Heart left ventricle (tissue), 16 donors: Measurements from ENCODE around the gene ABL1. TPM values are rescaled to one million over a fixed set of nuclear protein-coding genes. Genes with fewer than 3 reads are reported as not detected.

Experiments used
- ATAC-seq, 4 donors: fragments of 200-7000 bp; cut with Tn5 transposase; one replicate each; pipeline ENCODE4 v1.9.1; 2020 to 2022; ENCODE audit warnings: moderate library complexity in 4 of 4, mild to moderate bottlenecking in 3 of 4, moderate number of reproducible peaks in 1 of 4
- DNase-seq, 5 donors: peaks; one replicate each; pipeline ENCODE4 v3.0.0-alpha.2; 2020
- H3K27ac ChIP-seq, 12 donors: fragments of 200-600 bp; sonication (generic) in 4 of 12; one replicate each; pipeline versions ENCODE4 v1.5.0 to v1.8.0; 2016 to 2022; ENCODE audit warnings: mild to moderate bottlenecking in 2 of 12
- H3K27me3 ChIP-seq, 9 donors: fragments of 200-600 bp; sonication (generic) in 2 of 9; one replicate each; pipeline versions ENCODE4 v1.5.1 to v1.8.0; 2016 to 2022; ENCODE audit warnings: mild to moderate bottlenecking in 3 of 9
- H3K36me3 ChIP-seq, 9 donors: fragments of 200-600 bp; sonication (generic) in 2 of 9; one replicate each; pipeline versions ENCODE4 v1.5.0 to v1.8.0; 2018 to 2022; ENCODE audit warnings: mild to moderate bottlenecking in 2 of 9
- H3K4me1 ChIP-seq, 12 donors: fragments of 200-600 bp; sonication (generic) in 4 of 12; one replicate each; pipeline versions ENCODE4 v1.5.0 to v1.8.0; 2016 to 2022; ENCODE audit warnings: mild to moderate bottlenecking in 3 of 12
- H3K4me3 ChIP-seq, 12 donors: fragments of 200-600 bp; sonication (generic) in 4 of 12; one replicate each; pipeline versions ENCODE4 v1.5.0 to v1.8.0; 2017 to 2022; ENCODE audit warnings: mild to moderate bottlenecking in 9 of 12, moderate library complexity in 4 of 12
- H3K9me3 ChIP-seq, 12 donors: fragments of 200-600 bp; sonication (generic) in 4 of 12; one replicate each; pipeline versions ENCODE4 v1.5.0 to v1.8.0; 2016 to 2022; ENCODE audit warnings: mild to moderate bottlenecking in 1 of 12
- CTCF ChIP-seq, 12 donors: fragments of 200-600 bp; sonication (generic) in 4 of 12; IDR thresholded peaks; one replicate each; pipeline versions ENCODE4 v1.5.0 to v1.8.0; 2018 to 2022; ENCODE audit warnings: antibody characterized with exemption in 12 of 12, mild to moderate bottlenecking in 5 of 12
- POLR2A ChIP-seq, 2 donors: fragments of 450-650 bp; IDR thresholded peaks; one replicate each; pipeline ENCODE4 v1.6.1; 2017; ENCODE audit warnings: antibody characterized with exemption in 2 of 2, mild to moderate bottlenecking in 2 of 2, moderate library complexity in 2 of 2
- WGBS, 4 donors: extraction: QIAGEN DNeasy Blood & Tissue Kit in 2 of 4; methylation state at CpG; one replicate each; pipeline versions ENCODE4 v1.1.5 to v1.1.7; 2013 to 2018; 5-methylcytosine and 5-hydroxymethylcytosine counted together
- intact Hi-C, 10 donors: fragments of 100-400 bp; cut with DNase I; formaldehyde crosslinking; loops; one replicate each; pipeline versions ENCODE4 v1.11.1 to v1.14.2; 2022
- polyA plus RNA-seq, 2 donors: library from polyadenylated mRNA; stranded (reverse); fragments of 200-250 nt; gene quantifications; one replicate each; pipeline ENCODE4 v1.2.3, GENCODE V29; 2013
- total RNA-seq, 9 donors: library from RNA; depleted of rRNA in 2 of 9; stranded (reverse); fragments of >200 nt in 2 of 9; fragmentation: NEBNext Ultra II Directional in 3 of 9; extraction: Animal tissue kit (Norgen Biotek cat#: 25700) in 3 of 9; gene quantifications; one replicate each; pipeline versions ENCODE4 v1.1.0 to v1.2.4, GENCODE V29; 2016 to 2023
- donor health status: ischemic (EF 13 %, LVEDD 7.1; RV severe dilation, severe dysfunction).
- donor health status: healthy with polysubstance abuse.
- donor health status: DM: no; HTN: yes; CAD: no.
- donor health status: DM: no; HTN: no; CAD: no.
- donor health status: ischemic (EF 25% LVEDD 6.9; RV normal size, moderate dysfunction).
- donor health status: ischemic (EF 25% LVEDD 5.7; RV mildly dilated, moderate dysfunction).
- donor health status: healthy.
- donor health status: DM: yes; HTN: yes; CAD: no.
- donor health status: ischemic (EF 35%, LVEDD 5.7; RV mildly dilated, moderate dysfunction).
- donor health status: nonischemic (EF 11% LVEDD 7.7; RV severe dilation, severe dysfunction).
- donor health status: DM: yes; HTN: yes; CAD: no.
- donor health status: PGD.
- donor health status: ischemic (EF 29% LVEDD 5.4; RV normal size, mild dysfunction).
- donor health status: nonischemic (EF 23%, LVEDD 6.1; RV moderate dilation, normal function).

ABL1 gene
- total and polyA plus RNA-seq, 11 donors: 13.2 to 49.8 (median 33.8) TPM

GRCh38 chr9:130829762-130830161 is 5.3 kb upstream of the ABL1 start:
- Histone ChIP-seq H3K9me3 (peaks cover 0 to 7% (median 0%) of the 10 kb centered on the region in 12 donors), H3K27me3 (no peaks in the 10 kb centered on the region), H3K4me3 (no peak overlapping the region), H3K4me1 (peaks cover 3 to 48% (median 38%) of the 10 kb centered on the region in 12 donors), H3K27ac (no peak overlapping the region), H3K36me3 (no peaks in the 10 kb centered on the region)
- WGBS, 4 donors: 86 to 98% (median 86%) methylated on average over 1 of the region's 1 CpG
- DNase-seq (no peak), ATAC-seq (no peak)
- intact Hi-C loops: loop anchor here in 7 of 10 donors (5.0 to 10.0 kb wide), 4 partner anchors 42 to 115 kb away; no protein-coding TSS in a partner anchor
- TF ChIP-seq POLR2A (IDR thresholded peaks at IDR 0.05) (no peak), CTCF (IDR thresholded peaks at IDR 0.05) (no peak)

- H3K4me1 ChIP-seq: peaks cover 3 to 43% (median 33%) of the 10 kb centered on the region in 12 donors
- H3K27me3 ChIP-seq: no peaks in the 10 kb centered on the region
- TF ChIP-seq CTCF (IDR thresholded peaks at IDR 0.05): no peak
- no peak for TF ChIP-seq POLR2A (IDR thresholded peaks at IDR 0.05)
- WGBS, 4 donors: 48 to 58% (median 54%) methylated on average over 3 of the region's 3 CpGs
- ATAC-seq (no peak), DNase-seq (no peak)
- no peaks in the 10 kb centered on the region for H3K36me3 ChIP-seq
- H3K4me3 ChIP-seq: no peak overlapping the region
- intact Hi-C loops: loop anchor here in 7 of 10 donors (5.0 to 10.0 kb wide), 4 partner anchors 43 to 115 kb away; no protein-coding TSS in a partner anchor
- H3K9me3 ChIP-seq: peaks cover 0 to 7% (median 0%) of the 10 kb centered on the region in 12 donors
- H3K27ac ChIP-seq: peak overlapping the region in 1 of 12 donors; percentile 5
Measured at GRCh38 chr9:130830231-130830760, 4.8 kb upstream of the ABL1 start.

GRCh38 chr9:130831077-130831476 is 4.0 kb upstream of the ABL1 start:
- intact Hi-C loops: loop anchor here in 7 of 10 donors (5.0 to 10.0 kb wide), 4 partner anchors 44 to 116 kb away; no protein-coding TSS in a partner anchor
- ATAC-seq (no peak), DNase-seq (no peak)
- H3K36me3 ChIP-seq: no peaks in the 10 kb centered on the region
- TF ChIP-seq POLR2A (IDR thresholded peaks at IDR 0.05) (no peak), CTCF (IDR thresholded peaks at IDR 0.05) (no peak)
- H3K9me3 ChIP-seq: peaks cover 0 to 7% (median 0%) of the 10 kb centered on the region in 12 donors
- H3K4me3 ChIP-seq: no peak overlapping the region
- H3K27ac ChIP-seq: no peak overlapping the region
- H3K4me1 ChIP-seq: peaks cover 3 to 40% (median 28%) of the 10 kb centered on the region in 12 donors
- no peaks in the 10 kb centered on the region for H3K27me3 ChIP-seq

- peaks cover 8 to 62% (median 44%) of the 10 kb centered on the region in 12 donors for H3K4me1 ChIP-seq
- peak overlapping the region in 1 of 12 donors; percentile 92 for H3K4me3 ChIP-seq
- no peaks in the 10 kb centered on the region for H3K27me3 ChIP-seq
- ATAC-seq (peak in 2 of 4 donors; percentile 16 to 33), DNase-seq (peak in 2 of 5 donors; percentile 24 to 31)
- WGBS, 4 donors: 40 to 56% (median 44%) methylated on average over 8 of the region's 8 CpGs
- no peak for TF ChIP-seq CTCF (IDR thresholded peaks at IDR 0.05)
- no peak for TF ChIP-seq POLR2A (IDR thresholded peaks at IDR 0.05)
- peaks cover 0 to 7% (median 0%) of the 10 kb centered on the region in 12 donors for H3K9me3 ChIP-seq
- peak overlapping the region in 11 of 12 donors; percentile 80 to 97 (median 93) for H3K27ac ChIP-seq
- H3K36me3 ChIP-seq: no peaks in the 10 kb centered on the region
- intact Hi-C loops: loop anchor here in 7 of 10 donors (5.0 to 10.0 kb wide), 4 partner anchors 46 to 119 kb away; no protein-coding TSS in a partner anchor
Measured at GRCh38 chr9:130833031-130833990, 1.7 kb upstream of the ABL1 start.
